Measurements from ENCODE around the gene BACE1-AS.

BACE1-AS gene

DNA sequence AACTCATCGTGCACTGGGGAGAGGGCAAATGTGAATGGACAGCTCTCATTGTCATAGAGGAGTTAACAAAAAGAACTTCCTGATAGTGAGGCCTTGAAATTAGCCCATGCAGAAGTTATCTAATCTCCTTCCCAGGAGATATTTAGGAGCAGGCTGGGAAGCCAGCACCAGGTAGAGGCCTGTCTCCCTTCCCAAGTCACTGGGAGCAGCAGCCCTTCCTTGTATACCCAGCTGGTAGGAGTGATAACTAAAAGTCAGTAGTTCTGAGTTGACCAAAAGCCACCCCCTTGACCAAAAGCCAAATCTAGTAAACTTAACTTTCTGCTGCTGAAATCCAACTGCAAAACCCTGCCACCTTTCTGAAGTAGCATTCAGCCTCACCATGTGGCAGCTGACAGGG, 1.4 kb upstream of the BACE1-AS start:
- DNase-seq, result no peak

DNA sequence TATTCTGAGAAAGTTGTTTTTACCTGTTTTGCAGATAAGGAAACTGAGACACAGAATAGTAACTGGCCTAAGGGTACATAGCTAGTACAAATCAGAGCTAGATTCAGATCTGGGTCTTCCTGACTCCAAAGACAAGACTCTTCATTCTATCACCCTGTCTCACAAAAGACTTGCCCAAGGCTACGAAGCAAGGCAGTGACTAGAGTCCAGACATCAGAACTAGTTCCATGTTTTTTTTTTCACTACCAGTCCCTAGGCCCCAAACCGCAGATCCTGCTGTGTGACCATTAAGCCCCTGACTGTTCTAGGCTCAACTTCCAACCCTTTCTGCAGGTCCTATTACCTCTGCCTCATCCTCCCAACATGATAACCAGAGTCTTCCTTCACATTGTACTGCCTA, 1.5 kb downstream of the BACE1-AS start:
- no peak for DNase-seq

DNA sequence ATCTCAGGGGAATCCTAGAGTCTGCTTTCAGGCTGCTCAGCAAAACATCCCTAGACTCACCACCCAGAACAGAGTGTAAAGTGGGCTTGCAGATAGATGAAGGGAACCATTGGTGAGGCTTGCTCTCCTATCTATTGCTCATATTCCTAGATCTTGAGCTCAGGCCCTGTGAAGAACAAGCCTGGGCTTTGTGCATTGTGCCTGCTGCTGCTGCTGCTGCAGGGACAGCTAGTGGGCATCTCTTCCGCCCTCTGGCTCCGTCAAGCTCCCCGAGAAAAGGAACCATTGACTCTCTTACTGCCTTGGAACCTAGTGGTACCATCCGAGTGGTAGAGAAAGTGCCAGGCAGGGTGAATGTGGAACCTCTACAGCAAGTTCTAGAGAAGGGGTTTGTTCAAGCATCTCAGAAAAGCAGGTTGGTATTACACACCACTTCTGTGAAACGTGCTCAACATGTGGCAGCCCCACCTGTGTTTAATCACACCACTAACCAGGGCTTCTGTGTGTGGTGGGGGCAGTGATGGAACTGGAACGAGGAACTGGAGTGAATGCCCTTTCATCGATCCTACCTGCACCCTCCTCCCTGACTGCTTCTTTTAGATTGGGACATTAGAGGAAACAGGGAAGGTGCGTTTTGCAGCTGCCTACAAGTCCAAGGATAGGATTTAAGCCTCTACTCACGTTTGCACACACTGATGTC, 4.4 kb downstream of the BACE1-AS start:
- peak in 46 of 58 donors; percentile 11 to 88 (median 58) for DNase-seq

DNA sequence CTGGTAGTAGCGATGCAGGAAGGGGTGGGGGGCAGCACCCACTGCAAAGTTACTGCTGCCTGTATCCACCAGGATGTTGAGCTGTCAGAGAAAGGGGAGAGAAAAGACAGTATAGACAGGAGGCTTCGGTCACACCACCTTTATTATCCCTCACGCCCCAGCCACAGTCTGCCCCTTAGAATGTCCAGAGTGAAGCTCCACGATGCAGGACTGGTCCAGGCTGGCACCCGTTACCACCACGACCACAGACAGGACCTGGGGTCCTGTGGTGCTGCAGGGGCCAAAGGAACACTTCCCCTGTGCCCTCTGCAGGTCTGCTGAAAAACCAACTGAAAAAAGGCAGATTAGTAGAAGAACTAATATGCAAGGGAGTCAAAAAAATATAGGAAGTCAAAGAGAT, 5.7 kb downstream of the BACE1-AS start:
- no peak for DNase-seq

DNA sequence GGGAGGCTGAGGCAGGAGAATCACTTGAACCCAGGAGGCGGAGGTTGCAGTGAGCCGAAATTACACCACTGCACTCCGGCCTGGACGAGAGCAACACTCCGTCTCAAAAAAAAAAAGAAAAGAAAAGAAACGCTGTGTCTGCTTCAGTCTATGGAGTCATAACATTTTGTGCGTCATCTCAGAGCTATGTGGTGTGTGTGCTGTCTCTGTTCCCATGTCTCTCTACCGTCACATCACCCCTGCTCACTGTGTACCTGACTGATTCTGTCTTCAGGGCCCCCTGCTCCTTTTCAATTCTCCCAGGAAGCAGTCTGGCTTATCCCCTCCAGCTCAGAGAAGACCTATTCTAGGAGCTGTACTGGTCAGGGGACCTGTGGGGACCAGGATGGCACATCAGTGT, 7.0 kb downstream of the BACE1-AS start:
- DNase-seq, result no peak

DNA sequence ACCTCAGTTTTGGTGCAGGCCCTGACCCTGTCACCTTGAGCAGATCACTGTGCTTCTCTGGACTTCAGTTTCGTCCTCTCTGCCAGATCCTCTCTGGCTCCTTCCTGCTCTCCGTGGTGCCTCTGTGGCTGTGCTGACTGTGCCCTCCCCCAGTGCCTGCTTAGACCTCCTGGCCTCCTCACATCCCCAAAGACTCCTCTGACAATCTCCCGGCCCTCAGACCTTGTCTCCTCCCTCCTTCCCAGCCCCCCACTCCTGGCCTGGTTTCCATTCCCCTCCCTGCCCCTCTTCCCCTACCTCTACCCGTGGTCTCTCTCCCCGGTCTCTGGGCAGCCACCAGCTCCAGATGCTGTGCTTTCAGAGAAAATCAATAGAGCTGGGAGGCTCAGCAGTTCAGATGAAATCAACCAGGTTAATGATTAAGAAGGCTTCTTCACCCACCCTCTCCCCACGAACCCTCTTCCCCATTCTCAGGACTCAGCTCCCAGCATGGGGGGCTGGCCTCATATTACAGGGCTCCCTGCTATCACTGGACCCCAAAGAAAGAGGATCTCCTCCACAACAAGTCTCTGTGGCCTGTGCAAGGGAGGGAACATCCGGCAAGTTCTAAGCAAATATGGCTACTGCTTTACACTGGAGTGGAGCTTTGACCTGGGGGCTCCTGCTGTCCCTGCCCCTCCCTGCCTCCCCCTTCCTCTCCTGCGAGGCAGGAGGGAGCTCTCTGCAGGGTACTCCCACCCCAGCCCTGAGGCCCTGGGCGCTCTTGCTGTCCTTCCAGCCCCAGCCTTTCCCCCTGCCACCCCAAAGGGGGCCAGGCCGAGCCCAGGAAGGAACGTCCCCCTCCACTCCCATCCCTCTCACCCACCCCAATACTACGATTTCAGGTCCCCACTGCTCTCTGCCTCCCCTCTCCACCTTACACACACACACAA, 8.5 kb downstream of the BACE1-AS start:
- DNase-seq, result no peak

DNA sequence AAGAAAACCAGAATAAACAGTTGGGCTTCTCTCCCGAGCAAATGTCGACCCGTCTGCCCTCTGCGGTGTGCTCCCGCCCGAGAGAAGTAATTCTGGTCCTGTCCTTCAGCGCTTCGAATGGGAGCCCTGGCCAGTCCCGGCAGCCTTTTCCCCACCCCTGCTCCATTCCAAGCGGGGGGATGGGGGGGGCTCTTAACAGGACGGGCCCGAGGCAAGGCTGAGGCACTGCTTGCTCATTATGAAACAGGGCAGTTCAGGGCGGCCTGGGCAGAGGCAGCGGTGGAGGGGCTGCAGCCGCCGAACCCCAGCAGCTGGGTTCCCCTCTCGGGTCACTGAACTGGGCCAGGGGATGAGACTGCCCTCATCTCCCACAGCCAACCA, 9.1 kb downstream of the BACE1-AS start:
- peak in 18 of 58 donors; percentile 8 to 65 (median 31) for DNase-seq

DNA sequence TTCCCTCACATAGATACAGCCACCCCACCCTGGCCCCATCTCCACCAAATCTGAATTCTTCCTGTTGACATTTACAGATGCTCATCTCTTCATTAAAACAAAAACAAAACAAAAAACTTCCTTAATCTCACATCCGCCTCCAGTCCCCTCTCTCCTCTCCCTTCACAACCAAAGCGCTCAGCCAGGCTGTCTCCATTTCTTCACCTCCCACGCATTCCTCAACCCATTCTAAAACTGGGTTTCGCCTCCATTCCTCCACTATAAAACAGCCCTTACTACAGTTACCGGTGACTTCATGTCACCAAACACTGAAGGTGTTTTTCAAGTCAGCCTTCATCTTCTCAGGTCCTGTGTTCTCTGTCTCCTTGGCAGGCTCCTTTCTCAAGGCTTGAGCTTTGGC, 9.6 kb downstream of the BACE1-AS start:
- peak in 7 of 58 donors; percentile 15 to 58 (median 41) for DNase-seq

DNA sequence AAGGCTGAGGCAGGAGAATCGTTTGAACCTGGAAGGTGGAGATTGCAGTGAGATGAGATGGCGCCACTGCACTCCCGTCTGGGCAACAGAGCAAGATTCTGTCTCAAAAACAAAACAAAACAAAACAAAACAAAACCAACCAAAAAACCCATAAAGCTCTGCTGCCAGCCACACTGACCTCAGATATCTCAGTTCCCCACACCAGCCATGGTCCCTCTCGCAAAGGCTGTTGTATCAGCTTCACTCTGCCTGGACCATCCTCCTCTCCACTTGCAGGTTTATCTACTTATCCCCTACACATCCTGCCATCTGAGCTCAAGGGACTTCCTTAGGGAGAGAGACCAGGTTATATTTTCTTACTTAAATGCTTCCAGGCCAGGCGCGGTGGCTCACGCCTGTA, 11.1 kb downstream of the BACE1-AS start:
- no peak for DNase-seq

DNA sequence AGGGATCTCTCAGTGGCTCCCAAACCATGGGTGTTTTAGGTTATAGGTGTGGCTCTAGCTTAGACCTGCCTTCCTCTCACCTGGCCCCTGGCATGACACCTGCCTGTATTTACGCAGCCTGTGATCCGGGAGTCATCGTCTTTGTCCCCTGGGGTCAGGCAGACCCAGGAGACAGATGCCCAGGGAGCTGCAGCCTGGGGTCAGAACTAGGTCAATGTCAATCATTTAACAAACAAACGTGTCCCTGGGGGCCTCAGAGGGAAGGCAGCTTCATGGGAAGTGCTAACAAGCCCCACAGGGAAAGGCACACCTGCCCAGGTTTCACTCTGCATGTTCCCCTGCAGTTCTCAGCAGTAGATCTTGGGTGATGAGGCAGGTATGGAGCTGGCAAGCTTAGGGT, 12.0 kb downstream of the BACE1-AS start:
- no peak for DNase-seq

DNA sequence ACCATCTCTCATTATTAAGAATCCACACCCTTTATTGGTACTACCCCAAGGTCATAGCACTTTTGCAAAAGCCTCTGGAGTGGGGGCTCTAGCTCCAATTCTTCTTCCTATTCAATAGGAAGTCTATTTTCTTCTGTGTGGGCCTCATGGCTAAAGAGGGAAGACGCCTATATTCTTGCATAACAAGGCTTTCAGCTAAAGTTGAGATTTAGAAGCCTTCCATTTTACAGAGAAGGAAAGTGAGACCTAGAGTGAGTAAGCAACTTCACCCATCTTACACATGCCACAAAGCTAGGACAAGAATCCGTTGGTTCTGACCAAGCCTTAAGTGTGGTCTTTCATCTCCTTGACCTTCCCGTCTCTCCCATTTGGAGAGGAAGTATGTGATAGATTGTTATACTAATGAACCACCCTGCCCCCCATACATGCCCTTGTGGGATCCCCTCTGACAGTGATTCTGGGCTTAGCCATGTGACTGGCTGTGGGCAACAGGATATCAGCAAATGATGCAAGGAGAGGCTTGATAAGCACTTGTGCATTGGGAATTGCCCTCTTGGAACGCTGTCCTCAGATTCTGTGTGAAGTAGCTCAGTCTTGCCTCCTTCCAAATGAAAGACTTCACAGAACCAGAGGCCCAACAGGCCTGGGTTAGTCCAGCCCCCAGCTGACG, 12.6 kb downstream of the BACE1-AS start:
- no peak for DNase-seq

DNA sequence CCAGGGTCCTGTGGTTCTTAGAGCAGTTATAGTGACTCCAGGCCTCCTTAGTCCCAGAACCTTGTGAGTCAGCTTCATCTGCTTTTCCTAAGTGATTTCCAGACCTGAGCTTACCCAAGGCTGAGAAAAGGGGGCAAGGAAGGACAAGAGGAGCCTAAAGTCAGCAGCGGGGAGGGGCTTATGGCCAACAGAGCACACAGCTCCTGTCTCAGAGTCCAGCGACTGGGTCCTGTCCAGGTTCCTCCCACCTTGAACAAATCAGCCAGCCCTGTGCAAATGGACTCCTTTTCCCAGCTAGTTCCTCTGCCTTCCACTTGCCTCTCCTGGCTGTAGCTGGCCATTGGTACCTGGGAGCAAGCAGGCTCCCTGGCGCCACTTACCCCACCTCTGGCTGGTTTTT, 14.0 kb downstream of the BACE1-AS start:
- no peak for DNase-seq

DNA sequence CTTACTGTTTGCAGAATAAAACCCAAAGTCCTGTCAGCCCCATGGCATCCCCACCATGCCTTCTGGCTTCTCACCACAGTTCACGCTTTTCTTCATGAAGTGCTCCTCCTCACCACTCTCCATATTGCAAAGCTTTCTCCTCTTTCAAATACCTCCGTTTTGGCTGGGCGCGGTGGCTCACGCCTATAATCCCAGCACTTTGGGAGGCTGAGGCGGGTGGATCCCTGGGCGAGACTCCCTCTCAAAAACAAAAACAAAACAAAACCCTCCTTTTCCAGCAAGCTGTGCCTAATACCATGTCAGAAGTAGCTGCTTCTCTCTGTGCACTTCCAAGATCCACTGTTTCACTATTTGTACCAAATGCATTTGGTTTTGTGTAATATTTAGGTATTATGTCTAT, 18.2 kb downstream of the BACE1-AS start:
- DNase-seq, result no peak

DNA sequence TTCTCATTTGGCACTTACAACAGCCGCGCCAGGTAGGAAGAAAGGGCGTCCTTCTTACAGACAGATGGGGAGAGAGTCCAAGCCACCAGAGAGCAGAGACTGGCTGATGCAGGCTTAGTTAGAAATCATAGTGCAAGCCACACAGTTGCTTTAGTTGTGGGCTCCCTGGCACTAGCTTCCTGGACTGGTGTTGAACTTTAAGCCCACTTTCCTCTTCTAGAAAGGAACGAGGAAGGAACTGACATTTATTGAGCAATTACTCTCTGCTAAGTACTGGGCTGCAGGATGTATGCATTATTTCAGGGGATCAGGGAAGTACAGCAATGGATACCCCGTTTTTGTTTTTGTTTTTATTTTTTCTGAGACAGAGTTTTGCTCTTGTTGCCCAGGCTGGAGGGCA, 21.9 kb downstream of the BACE1-AS start:
- no peak for DNase-seq

DNA sequence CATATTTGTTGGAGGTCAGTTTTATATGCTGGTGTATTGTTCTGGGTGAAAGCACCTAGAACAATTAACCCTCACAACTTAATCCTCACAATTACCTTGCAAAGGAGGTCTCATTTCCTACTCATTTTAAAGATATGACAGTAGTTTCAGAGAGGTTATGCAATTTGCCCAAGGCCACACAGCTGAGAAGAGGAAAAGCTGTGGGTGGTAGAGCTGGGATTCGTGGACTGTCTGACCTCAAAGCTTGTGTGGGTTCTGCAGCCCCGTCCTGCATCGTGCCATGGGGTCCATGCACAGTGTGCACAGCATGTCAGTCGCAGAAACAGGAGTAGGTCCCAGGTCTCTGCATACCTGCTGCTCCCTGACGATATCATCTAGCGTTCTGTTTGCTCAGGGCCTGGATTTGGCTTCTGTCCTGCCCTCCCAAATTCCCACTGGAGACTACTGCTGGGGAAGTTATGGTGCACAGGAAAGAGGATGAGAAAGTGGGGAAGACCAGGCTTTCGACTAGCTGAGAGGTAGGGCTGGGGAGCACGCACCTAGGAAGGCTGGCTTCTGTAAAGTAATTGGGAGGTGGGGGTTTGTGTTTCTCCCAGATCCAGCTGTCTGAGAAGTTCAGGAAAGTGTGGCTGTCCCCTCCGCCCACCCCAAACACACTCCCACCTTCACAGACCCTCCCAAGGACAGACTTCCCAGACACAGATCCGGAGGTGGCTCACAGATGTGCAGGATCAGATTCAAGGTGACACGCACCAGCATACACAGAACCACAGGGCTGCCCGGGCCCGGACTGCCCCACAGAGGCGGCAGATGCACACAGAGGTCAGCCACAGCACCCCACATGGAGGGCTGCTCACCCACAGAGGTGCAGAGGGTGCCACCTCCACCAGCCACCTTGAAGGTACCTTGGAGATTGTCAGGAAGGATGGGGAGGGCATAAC, 23.0 kb downstream of the BACE1-AS start:
- no peak for DNase-seq

DNA sequence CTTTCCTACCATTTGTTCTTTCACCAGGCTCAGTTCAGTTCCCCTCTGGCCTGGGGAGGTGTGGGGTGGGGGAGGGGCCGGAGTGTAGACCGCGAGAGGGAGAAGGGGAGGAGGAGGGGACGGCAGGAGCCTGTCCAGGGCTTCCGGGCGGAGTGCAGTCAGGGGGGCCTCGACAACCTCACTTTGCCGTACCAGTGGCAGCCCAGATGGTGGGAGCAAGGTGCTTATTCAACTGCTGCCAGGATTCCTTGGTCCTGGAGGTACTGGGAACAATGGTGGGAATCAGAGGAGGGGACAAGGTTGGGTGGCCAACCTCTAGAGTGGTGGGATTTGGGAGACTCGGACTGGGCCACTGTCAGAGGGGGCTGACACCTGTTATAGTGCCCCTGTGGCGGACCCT, 23.7 kb downstream of the BACE1-AS start:
- DNase-seq, result no peak

DNA sequence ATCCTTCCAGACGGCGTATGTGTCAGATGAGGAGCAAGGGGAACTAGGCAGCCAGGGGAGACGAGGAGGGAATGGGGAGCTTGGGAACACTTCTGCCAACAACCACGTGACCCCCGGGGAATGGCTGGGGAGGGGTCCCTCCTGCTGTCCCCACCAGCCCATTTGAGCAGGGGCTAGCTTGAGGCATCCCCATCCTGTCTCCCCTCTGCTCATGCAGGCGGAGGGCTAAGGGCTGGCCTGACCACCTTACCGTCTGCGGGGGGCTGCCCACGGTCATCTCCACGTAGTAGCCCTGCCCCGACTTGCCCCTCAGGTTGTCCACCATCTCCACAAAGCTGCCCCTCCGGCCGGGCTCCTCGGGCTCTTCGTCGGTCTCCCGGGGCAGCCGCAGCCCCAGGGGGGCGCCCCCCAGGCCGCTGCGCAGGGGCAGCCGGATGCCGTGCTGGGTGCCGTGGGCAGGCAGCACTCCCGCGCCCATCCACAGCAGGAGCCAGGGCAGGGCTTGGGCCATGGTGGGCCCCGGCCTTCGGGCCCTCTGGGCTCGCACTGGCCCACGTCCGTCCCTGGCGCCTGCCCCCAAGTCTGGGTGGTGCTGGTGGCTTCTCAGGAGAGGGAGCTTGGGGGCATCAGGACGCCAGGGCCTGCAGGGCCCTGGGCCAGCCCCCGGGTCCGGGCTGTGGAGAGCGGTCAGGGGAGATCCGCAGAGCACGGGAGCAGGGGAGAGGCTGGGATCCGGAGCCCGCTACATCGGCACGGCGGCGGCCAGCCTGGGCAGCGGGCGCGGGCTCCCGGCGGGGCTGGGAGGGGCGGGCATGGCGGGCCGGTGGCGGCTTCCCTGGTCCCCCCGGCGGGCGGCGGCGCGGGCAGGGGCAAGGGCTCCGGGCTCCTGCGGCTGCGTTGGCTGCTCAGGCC, 24.4 kb downstream of the BACE1-AS start:
- DNase-seq, result peak in 1 of 58 donors; percentile 39

DNA sequence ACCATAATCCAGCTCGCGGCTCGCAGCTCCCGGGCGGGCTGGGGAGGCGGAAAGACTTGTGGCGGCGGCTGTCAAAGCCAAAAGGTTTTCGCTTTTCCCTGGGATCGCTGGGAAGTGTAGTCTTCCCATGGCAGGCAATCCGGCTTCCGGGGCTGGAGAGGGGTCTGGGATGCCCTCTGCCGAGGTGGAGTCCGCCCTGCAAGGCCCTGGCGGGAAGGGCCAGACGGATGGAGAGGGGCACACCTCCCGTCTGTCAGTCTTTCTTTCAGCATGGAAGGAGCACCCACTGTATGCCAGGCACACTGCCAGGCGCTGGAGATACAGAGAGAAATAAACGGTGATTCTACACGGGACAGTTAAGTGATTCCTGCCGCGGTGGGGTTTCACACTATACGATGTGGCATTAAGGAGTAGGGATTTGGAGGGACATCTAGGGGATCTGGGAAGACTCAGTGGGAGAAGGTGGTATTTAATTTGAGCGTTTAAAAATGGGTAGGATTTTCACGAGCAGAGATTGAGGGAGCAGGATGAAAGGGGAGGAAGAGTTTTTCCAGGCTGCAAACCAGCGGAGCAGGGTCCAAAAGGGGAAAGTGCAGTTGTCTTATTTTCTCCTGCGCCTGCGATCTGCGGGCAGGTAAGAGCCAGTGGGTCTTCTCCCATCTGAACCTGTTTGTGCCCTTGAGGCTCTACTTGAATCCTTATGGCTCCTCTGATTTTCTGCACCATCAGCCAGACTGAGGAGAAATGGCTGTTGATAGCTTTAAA, 25.2 kb downstream of the BACE1-AS start, which contains the start of gene BACE1:
BACE1 (minus strand) TSS at position 60 of the 765 bp plus-strand sequence. CDS start 461 bp downstream, outside the sequence.
- peak; percentile 42 to 94 (median 84) for DNase-seq

DNA sequence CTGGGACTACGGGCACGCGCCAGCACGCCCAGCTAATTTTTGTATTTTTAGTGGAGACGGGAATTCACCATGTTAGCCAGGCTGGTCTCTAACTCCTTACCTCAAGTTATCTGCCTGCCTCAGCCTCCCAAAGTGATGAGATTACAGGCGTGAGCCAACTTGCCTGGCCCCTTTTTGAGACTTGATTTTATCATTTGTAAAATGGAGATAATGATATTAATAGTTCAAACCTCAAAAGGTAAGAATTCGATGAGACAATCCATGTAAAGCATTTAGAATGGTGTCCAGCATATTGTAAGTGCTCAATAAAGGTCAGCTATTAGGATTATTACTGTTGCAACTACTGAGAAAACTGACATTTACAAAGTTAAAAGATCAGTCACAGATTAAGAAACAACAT, 27.6 kb downstream of the BACE1-AS start:
- no peak for DNase-seq
